HG02884 (cell line): ENCODE measurements around the gene DENND1A.
"Not testable (repeated sequence)": the region's sequence is repeated elsewhere in the genome, so short reads cannot be mapped to it uniquely, and the experiment has no call there.

Source experiments
- ATAC-seq: cut with Tn5 transposase; IDR thresholded peaks from one replicate; pipeline ENCODE4 v1.9.1; 2021; ENCODE audit warnings: mild to moderate bottlenecking, moderate library complexity; ENCODE audit not compliant: unreplicated experiment

The DENND1A gene

GRCh38 chr9:123410281-123410910, 519.5 kb downstream of the DENND1A start:
- no peak for ATAC-seq

GRCh38 chr9:123408313-123409262, 521.3 kb downstream of the DENND1A start:
- ATAC-seq: no peak

GRCh38 chr9:123407217-123407851, 522.6 kb downstream of the DENND1A start:
- ATAC-seq: no peak

GRCh38 chr9:123406691-123407216, 523.2 kb downstream of the DENND1A start:
- ATAC-seq: no peak

GRCh38 chr9:123406016-123406415, 523.9 kb downstream of the DENND1A start:
- ATAC-seq: no peak

GRCh38 chr9:123402981-123403509, 526.9 kb downstream of the DENND1A start:
- no peak for ATAC-seq

- ATAC-seq: no peak
Measured at GRCh38 chr9:123401879-123402513, 527.9 kb downstream of the DENND1A start.

- no peak for ATAC-seq
Measured at GRCh38 chr9:123400926-123401503, 528.9 kb downstream of the DENND1A start.

- no peak for ATAC-seq
Measured at GRCh38 chr9:123399803-123400378, 530.0 kb downstream of the DENND1A start.

- ATAC-seq: not testable (repeated sequence)
Measured at GRCh38 chr9:123398938-123399337, 531.0 kb downstream of the DENND1A start.

GRCh38 chr9:123397975-123398374, 532.0 kb downstream of the DENND1A start:
- ATAC-seq: no peak

GRCh38 chr9:123395689-123396511, 534.0 kb downstream of the DENND1A start:
- no peak for ATAC-seq

GRCh38 chr9:123395276-123395688, 534.6 kb downstream of the DENND1A start:
- no peak for ATAC-seq

GRCh38 chr9:123394291-123395235, 535.4 kb downstream of the DENND1A start:
- ATAC-seq: no peak

- no peak for ATAC-seq
Measured at GRCh38 chr9:123392802-123393201, 537.1 kb downstream of the DENND1A start.

GRCh38 chr9:123391946-123392345, 538.0 kb downstream of the DENND1A start:
- ATAC-seq: no peak

- ATAC-seq: no peak
Measured at GRCh38 chr9:123391233-123391632, 538.7 kb downstream of the DENND1A start.
